Stimulated activated CD4-positive, alpha-beta T cell treated with anti-CD3 and anti-CD28 coated beads, Interleukin-15, amount 100 ng/mL, for 48 hours (primary cell): ENCODE data around the gene COL28A1.

Source experiments
- DNase-seq, 2 donors: peaks; one replicate each; pipeline ENCODE4 v3.0.0-alpha.2; 2020; ENCODE audit warnings: low read depth in 2 of 2

Gene COL28A1

DNA sequence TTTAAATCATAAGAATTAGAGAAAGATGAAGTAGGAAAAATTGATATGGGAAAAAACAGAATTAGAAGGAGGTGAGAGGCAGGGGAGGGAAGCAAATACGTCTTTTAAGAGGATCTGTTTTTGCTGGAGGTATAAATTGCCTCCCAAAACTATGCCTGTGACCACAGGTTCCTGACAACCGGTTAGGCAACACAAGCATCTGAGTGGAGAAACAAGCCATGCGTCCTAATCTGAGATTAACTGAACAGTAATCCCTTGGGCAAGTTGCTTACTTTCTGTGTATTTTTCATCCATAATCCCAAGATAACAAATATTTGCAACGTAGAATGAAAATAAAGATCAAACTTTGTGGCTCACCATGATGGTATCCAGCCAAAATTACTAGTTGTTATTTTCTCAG is 204.2 kb downstream of the COL28A1 start:
- DNase-seq = no peak

DNA sequence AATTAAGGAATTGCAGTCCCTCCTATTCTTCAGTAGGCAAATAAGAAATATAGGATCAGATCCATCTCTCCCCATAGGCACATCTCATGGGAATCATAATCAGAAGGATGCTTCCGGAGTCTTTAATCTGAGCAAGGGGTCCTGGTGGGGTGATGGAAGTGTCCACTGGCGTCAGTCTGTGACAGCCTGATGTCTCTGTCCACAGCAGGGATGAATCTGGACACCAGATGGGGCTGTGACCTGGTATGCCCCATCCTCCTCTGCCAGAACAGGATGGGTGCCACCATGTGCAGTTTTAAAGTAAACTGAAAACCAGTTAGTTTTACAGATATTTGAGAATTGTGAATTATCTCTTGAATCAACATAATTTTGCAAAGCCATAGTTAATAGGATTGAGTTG is 204.7 kb downstream of the COL28A1 start:
- no peak for DNase-seq

DNA sequence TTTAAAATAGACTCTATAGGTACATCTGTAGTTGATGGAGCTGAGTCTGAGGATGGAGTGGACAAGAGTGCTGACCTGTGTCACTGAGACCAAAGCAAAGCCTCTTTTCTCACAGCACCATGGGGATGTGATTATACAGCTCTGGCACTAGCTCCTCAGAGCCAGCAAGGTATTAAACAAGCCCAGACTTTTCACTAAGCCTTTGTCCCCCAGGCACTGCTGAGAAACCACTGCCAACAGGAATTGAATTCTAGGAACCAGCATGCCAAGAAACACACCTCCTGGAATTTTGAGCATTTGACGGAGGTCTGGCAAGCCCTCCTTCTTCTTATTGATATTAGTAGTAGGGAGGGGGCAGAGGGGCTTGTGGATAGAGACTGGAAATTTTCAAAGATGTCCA is 206.3 kb downstream of the COL28A1 start:
- no peak for DNase-seq

- DNase-seq = no peak
Observed at GRCh38 chr7:7327423-7327822, 208.2 kb downstream of the COL28A1 start.

GRCh38 chr7:7324698-7325097 is 211.0 kb downstream of the COL28A1 start:
- no peak for DNase-seq

DNA sequence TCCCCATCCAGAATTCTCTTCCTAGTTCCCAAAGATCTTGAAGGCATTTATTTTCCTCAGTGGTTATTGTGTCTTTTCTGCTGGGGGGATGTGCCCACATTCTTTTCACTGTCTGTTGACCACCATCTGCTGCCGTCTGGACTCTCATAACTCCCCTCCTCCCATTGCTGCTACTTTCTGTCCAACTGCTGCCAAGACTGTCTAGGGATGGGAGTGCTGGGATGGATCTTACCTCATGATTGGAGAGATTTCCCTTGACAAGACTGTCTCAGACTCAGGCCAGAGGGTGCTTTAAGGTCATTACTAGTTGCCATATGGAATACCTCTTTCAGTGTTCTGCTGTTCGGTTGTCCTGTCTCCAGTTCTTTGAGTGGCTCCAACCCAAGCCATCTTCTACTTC is 211.8 kb downstream of the COL28A1 start:
- no peak for DNase-seq

GRCh38 chr7:7323352-7323751 is 212.3 kb downstream of the COL28A1 start:
- DNase-seq = no peak

DNA sequence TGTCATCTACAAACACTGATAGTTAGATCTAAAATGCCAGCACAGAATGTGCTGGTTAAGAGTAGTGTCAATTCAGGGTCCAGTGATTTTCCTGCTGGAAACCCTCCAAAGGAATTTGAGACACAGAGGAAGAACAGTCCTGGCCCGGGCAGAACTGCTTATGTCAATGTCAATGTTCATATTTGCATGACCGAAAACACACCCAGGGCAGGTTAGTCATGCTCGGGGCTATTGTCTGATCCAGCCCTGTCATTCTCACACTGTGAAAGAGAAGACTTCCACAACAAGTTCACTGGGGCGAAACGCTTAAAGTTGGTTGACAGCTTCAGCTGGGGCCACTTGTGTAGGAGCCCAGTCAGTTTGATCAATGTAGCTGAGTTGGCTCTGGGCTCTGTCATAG is 214.0 kb downstream of the COL28A1 start:
- no peak for DNase-seq

GRCh38 chr7:7318601-7319000 is 217.1 kb downstream of the COL28A1 start:
- no peak for DNase-seq

- no peak for DNase-seq
Observed at GRCh38 chr7:7317850-7318249, 217.8 kb downstream of the COL28A1 start.

DNA sequence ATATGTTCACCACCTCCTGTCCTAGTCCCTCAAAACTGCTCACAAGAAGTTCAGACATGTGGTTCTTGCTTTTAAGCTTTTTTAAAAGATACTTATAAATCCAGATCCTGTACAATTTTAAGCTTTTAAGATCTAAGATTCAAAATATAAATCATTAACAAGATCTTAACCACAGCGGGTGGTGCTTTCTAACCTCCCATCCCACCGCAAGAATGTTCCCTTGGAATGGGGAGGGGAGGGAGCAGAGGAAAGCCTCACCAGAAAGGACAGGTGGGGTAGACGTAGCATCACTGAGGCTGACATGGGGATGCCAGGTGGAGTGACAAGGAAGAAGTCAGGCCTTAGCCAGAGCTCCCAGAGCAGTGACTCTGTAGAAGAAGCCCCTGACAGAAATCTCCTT is 219.8 kb downstream of the COL28A1 start:
- no peak for DNase-seq

- DNase-seq = no peak
Observed at GRCh38 chr7:7312323-7312722, 223.3 kb downstream of the COL28A1 start.

DNA sequence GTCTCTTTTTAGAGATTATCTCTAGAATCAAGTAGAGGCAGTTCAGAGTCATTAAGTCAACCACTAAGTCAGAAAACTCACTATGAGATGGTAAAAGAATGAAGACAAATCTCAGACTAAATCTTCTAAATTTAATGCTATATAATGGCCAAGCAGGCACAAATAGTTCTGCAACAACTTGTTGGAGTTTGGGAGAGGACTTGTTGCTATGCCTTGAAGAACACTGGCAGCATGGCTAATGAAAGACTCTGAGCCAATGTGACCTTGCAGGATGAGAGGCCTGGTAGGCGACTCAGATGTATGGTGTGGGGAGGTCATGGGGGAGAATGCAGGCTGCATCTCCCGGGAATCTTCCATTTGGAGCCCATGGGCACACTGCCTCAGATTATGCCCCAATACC is 224.7 kb downstream of the COL28A1 start:
- DNase-seq = no peak

DNA sequence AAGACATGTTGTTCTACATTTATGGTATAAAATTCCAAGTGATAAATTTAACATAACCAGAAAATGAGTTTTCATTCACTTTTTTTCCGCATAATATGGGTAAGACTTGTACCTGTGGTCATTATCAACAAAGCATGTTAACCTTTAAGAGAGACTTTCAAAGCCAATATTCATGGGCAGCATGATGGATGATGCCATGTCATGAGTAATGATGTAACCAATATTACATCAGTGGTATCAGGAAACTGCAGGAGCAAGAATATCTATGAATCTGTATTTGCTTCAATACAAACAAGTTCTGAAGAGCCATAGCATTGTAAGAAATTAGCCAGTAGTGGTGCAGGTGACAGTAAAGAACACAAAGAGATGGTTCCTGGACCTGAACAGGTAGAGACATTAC is 226.5 kb downstream of the COL28A1 start:
- DNase-seq = no peak
